GM12873 (cell line): ENCODE results near the gene SLC4A8.

Experiments
- CTCF ChIP-seq: IDR thresholded peaks from 2 replicates; pipeline ENCODE4 v1.5.1; 2012; ENCODE audit warnings: low read depth, mild to moderate bottlenecking, moderate library complexity, low read length, control low read depth; ENCODE audit not compliant: insufficient read depth; ENCODE audit errors: missing control alignments

SLC4A8 gene

GRCh38 chr12:51390891-51391282 is 33.7 kb upstream of the SLC4A8 start:
- TF ChIP-seq CTCF, result no peak

- TF ChIP-seq CTCF, result no peak
Measured at GRCh38 chr12:51391283-51392123, 33.1 kb upstream of the SLC4A8 start, which contains the start of gene GALNT6. Gene GALNT6 (minus strand): TSS chr12:51391406. CDS start chr12:51379781, 11,625 bp downstream.

GRCh38 chr12:51392556-51393237 is 31.9 kb upstream of the SLC4A8 start:
- no peak for TF ChIP-seq CTCF

GRCh38 chr12:51393676-51394545 is 30.7 kb upstream of the SLC4A8 start:
- TF ChIP-seq CTCF, result no peak

GRCh38 chr12:51395283-51396230 is 29.1 kb upstream of the SLC4A8 start:
- no peak for TF ChIP-seq CTCF

GRCh38 chr12:51397670-51398069 is 27.0 kb upstream of the SLC4A8 start:
- no peak for TF ChIP-seq CTCF
